ENCODE results near the gene BRINP1. TPM values are rescaled to one million over a fixed set of nuclear protein-coding genes. Genes with fewer than 3 reads are reported as not detected.

The BRINP1 gene
- total RNA-seq, 4 donors from 2014 or later: 0.27 TPM; not detected in 3

GRCh38 chr9:119313846-119314245 is 55.4 kb downstream of the BRINP1 start:
- Histone ChIP-seq H3K4me3 (no peak overlapping the region), H3K9me3 (no peaks in the 10 kb centered on the region), H3K4me1 (no peaks in the 10 kb centered on the region), H3K27ac (no peak overlapping the region), H3K36me3 (no peaks in the 10 kb centered on the region), H3K27me3 (no peaks in the 10 kb centered on the region)
- no peak for DNase-seq
- 86 to 87% methylated on average over 3 to 4 of the region's 4 CpGs for WGBS, 2 donors (ENCODE audit: low coverage in 1 of 2)
- no peak for TF ChIP-seq POLR2A (IDR thresholded peaks at IDR 0.05)
- no peak for TF ChIP-seq POLR2AphosphoS5 (IDR thresholded peaks at IDR 0.05)
- TF ChIP-seq EP300 (IDR thresholded peaks at IDR 0.05; ENCODE audit: low read depth): no peak
- no peak for TF ChIP-seq CTCF (IDR thresholded peaks at IDR 0.05)
- in situ Hi-C loops (cut with MboI; ENCODE audit: low pct_ligation_motif_present in 1 of 4, low pct_unique_long_range_greater_than_20kb in 1 of 4, low sequenced_read_pairs in 3 of 4) (no loop called here), intact Hi-C loops (cut with DNase I; ENCODE audit: low total_unique reads) (no loop called here)

DNA sequence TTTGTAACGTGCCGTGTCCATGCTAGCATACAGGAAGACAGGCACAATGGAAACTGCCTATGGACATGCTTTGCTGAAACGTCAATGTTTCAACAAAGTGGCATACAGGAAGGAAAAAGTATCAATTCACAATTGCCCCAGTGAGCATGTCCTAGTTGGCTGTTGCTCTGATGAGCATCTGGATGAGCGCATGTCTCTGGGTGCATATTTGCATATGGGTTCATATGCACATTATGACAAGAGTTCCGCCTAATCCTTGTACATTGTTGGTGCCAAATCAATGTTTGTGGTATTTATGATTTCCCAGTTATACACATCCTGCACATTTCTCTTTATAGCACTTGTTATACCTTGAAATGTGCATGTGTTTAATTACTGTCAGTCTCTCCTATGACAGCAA is 58.5 kb downstream of the BRINP1 start:
- Histone ChIP-seq H3K4me3 (no peak overlapping the region), H3K9me3 (no peaks in the 10 kb centered on the region), H3K27ac (no peak overlapping the region), H3K27me3 (no peaks in the 10 kb centered on the region), H3K36me3 (no peaks in the 10 kb centered on the region), H3K4me1 (no peaks in the 10 kb centered on the region)
- in situ Hi-C loops (cut with MboI; ENCODE audit: low pct_ligation_motif_present in 1 of 4, low pct_unique_long_range_greater_than_20kb in 1 of 4, low sequenced_read_pairs in 3 of 4): no loop called here
- TF ChIP-seq CTCF (IDR thresholded peaks at IDR 0.05) (no peak), POLR2A (IDR thresholded peaks at IDR 0.05) (no peak), EP300 (IDR thresholded peaks at IDR 0.05; ENCODE audit: low read depth) (no peak), POLR2AphosphoS5 (IDR thresholded peaks at IDR 0.05) (no peak)
- 59 to 60% methylated on average over 5 of the region's 5 CpGs for WGBS, 2 donors (ENCODE audit: low coverage in 1 of 2)
- intact Hi-C loops (cut with DNase I; ENCODE audit: low total_unique reads): no loop called here
- DNase-seq: no peak

- intact Hi-C loops (cut with DNase I; ENCODE audit: low total_unique reads) (no loop called here), in situ Hi-C loops (cut with MboI; ENCODE audit: low pct_ligation_motif_present in 1 of 4, low pct_unique_long_range_greater_than_20kb in 1 of 4, low sequenced_read_pairs in 3 of 4) (no loop called here)
- TF ChIP-seq POLR2A (IDR thresholded peaks at IDR 0.05) (no peak), EP300 (IDR thresholded peaks at IDR 0.05; ENCODE audit: low read depth) (no peak), CTCF (IDR thresholded peaks at IDR 0.05) (no peak), POLR2AphosphoS5 (IDR thresholded peaks at IDR 0.05) (no peak)
- Histone ChIP-seq H3K9me3 (no peaks in the 10 kb centered on the region), H3K4me1 (no peaks in the 10 kb centered on the region), H3K27me3 (no peaks in the 10 kb centered on the region), H3K36me3 (no peaks in the 10 kb centered on the region), H3K27ac (no peak overlapping the region), H3K4me3 (no peak overlapping the region)
- DNase-seq: no peak
- WGBS, 2 donors (ENCODE audit: low coverage in 1 of 2): 67 to 75% methylated on average over 3 to 5 of the region's 5 CpGs
These were observed 61.8 kb downstream of the BRINP1 start for GRCh38 chr9:119307471-119307870.

- H3K4me3 ChIP-seq: no peak overlapping the region
- no peaks in the 10 kb centered on the region for H3K4me1 ChIP-seq
- WGBS, 2 donors (ENCODE audit: low coverage in 1 of 2): 38 to 48% methylated on average over 2 to 3 of the region's 3 CpGs
- TF ChIP-seq CTCF (IDR thresholded peaks at IDR 0.05) (no peak), EP300 (IDR thresholded peaks at IDR 0.05; ENCODE audit: low read depth) (no peak), POLR2AphosphoS5 (IDR thresholded peaks at IDR 0.05) (no peak), POLR2A (IDR thresholded peaks at IDR 0.05) (no peak)
- in situ Hi-C loops (cut with MboI; ENCODE audit: low pct_ligation_motif_present in 1 of 4, low pct_unique_long_range_greater_than_20kb in 1 of 4, low sequenced_read_pairs in 3 of 4) (no loop called here), intact Hi-C loops (cut with DNase I; ENCODE audit: low total_unique reads) (no loop called here)
- DNase-seq: no peak
- no peaks in the 10 kb centered on the region for H3K9me3 ChIP-seq
- H3K27me3 ChIP-seq: no peaks in the 10 kb centered on the region
- no peaks in the 10 kb centered on the region for H3K36me3 ChIP-seq
- H3K27ac ChIP-seq: no peak overlapping the region
These were observed 64.7 kb downstream of the BRINP1 start for GRCh38 chr9:119304555-119304954.
